Natural killer cell (primary cell): ENCODE results near the gene PARVG. TPM values are rescaled to one million over a fixed set of nuclear protein-coding genes. Genes with fewer than 3 reads are reported as not detected.

Experiments used
- ATAC-seq, 3 donors: fragments of 150-1000 bp in 2 of 3; fragments of 200-7000 bp in 1 of 3; cut with Tn5 transposase; 1 replicate in 1 of 3; 2 replicates in 2 of 3; pipeline ENCODE4 v1.10.0; 2021; ENCODE audit warnings: mild to moderate bottlenecking in 2 of 3, moderate library complexity in 2 of 3
- DNase-seq, 2 donors: peaks; one replicate each; pipeline versions ENCODE4 v3.0.0 to v3.0.0-alpha.2; 2013 to 2021; ENCODE audit warnings: mixed read lengths in 1 of 2
- H3K27ac ChIP-seq: one replicate; pipeline ENCODE4 v1.5.1; 2013; ENCODE audit warnings: mild to moderate bottlenecking, low read length
- H3K27me3 ChIP-seq: one replicate; pipeline ENCODE4 v1.6.1; 2013; ENCODE audit warnings: low read length; ENCODE audit not compliant: control insufficient read depth, insufficient read depth
- H3K36me3 ChIP-seq: one replicate; pipeline ENCODE4 v1.6.1; 2013; ENCODE audit warnings: low read length; ENCODE audit not compliant: control insufficient read depth, insufficient read depth
- H3K4me1 ChIP-seq: one replicate; pipeline ENCODE4 v1.6.1; 2013; ENCODE audit warnings: low read length; ENCODE audit not compliant: control insufficient read depth, insufficient read depth
- H3K4me3 ChIP-seq: one replicate; pipeline ENCODE4 v1.5.1; 2013; ENCODE audit warnings: low read length
- H3K9me3 ChIP-seq: one replicate; pipeline ENCODE4 v1.6.1; 2013; ENCODE audit warnings: low read length; ENCODE audit not compliant: control insufficient read depth, insufficient read depth
- H3K27ac Mint-ChIP-seq, 2 donors: one replicate each; pipeline ENCODE4 v1.8.0; 2022; ENCODE audit warnings: mild to moderate bottlenecking in 2 of 2, mixed read lengths in 2 of 2, moderate library complexity in 1 of 2
- H3K27me3 Mint-ChIP-seq, 2 donors: one replicate each; pipeline ENCODE4 v1.8.0; 2022; ENCODE audit warnings: low read depth in 2 of 2, mixed read lengths in 2 of 2
- H3K36me3 Mint-ChIP-seq: one replicate; pipeline ENCODE4 v1.8.0; 2022; ENCODE audit warnings: mixed read lengths
- H3K4me1 Mint-ChIP-seq, 2 donors: one replicate each; pipeline ENCODE4 v1.8.0; 2022; ENCODE audit warnings: mixed read lengths in 2 of 2
- H3K4me3 Mint-ChIP-seq: one replicate; pipeline ENCODE4 v1.8.0; 2022; ENCODE audit warnings: mild to moderate bottlenecking, moderate library complexity, mixed read lengths
- H3K9me3 Mint-ChIP-seq, 2 donors: one replicate each; pipeline ENCODE4 v1.8.0; 2022; ENCODE audit warnings: mixed read lengths in 2 of 2
- CTCF ChIP-seq: fragments of 200-600 bp; IDR thresholded peaks from one replicate; pipeline ENCODE4 v1.8.0; 2022; ENCODE audit warnings: antibody characterized with exemption
- WGBS: methylation state at CpG from one replicate; pipeline ENCODE4 v1.1.7; 2013; ENCODE audit warnings: missing lambda C conversion rate; ENCODE audit not compliant: insufficient coverage; 5-methylcytosine and 5-hydroxymethylcytosine counted together
- intact Hi-C: fragments of 100-400 bp; cut with micrococcal nuclease; formaldehyde crosslinking; loops from one replicate; pipeline ENCODE4 v1.14.2; 2022
- total RNA-seq, 4 donors: library from RNA; stranded (reverse); fragments of 120-200 nt in 1 of 4; gene quantifications; one replicate each; pipeline versions ENCODE4 v1.2.3 to v1.2.4, GENCODE V29; 2013 to 2022

Gene PARVG
- total RNA-seq: 100 to 1,000 TPM; 130 to 146 (median 131) TPM
- 183 TPM for total RNA-seq (2013)

GRCh38 chr22:44180706-44181032 lies at the start of gene PARVG:
Gene PARVG (plus strand): TSS chr22:44180925. CDS start chr22:44183330, 2,405 bp downstream.
- Histone ChIP-seq H3K27ac (peak within 1 kb of the TSS; percentile 71), H3K9me3 (no peaks in the 10 kb centered on the region), H3K4me1 (peaks cover 35% of the 10 kb centered on the region), H3K27me3 (no peaks in the 10 kb centered on the region), H3K36me3 (peaks cover 5% of the 10 kb centered on the region), H3K4me3 (peak within 1 kb of the TSS; percentile 80)
- intact Hi-C loops: loop anchor here (5.0 kb wide), 1 partner anchor 368 kb away; the partner anchor contains the start of gene EFCAB6
- Mint-ChIP-seq H3K4me1 (peaks cover 28 to 41% of the 10 kb centered on the region in 2 donors), H3K9me3 (no peaks in the 10 kb centered on the region), H3K27me3 (no peaks in the 10 kb centered on the region), H3K4me3 (peak within 1 kb of the TSS; percentile 90), H3K36me3 (no peaks in the 10 kb centered on the region), H3K27ac (peak within 1 kb of the TSS; percentile 91)
- no peak for TF ChIP-seq CTCF
- ATAC-seq (peak; percentile 34 to 50 (median 46)), DNase-seq (peak; percentile 26 to 84)
- WGBS: 3% methylated on average over 5 of the region's 5 CpGs

GRCh38 chr22:44131412-44131811 lies 49.3 kb upstream of the PARVG start:
- peaks cover 0 to 6% of the 10 kb centered on the region in 2 donors for H3K4me1 Mint-ChIP-seq
- H3K27ac Mint-ChIP-seq: no peak overlapping the region
- Histone ChIP-seq H3K27ac (no peak overlapping the region), H3K27me3 (no peaks in the 10 kb centered on the region), H3K9me3 (peaks cover 6% of the 10 kb centered on the region), H3K36me3 (peaks cover 2% of the 10 kb centered on the region), H3K4me1 (peaks cover 9% of the 10 kb centered on the region), H3K4me3 (no peak overlapping the region)
- ATAC-seq: no peak
- peaks cover 2 to 4% of the 10 kb centered on the region in 2 donors for H3K9me3 Mint-ChIP-seq
- no peak for TF ChIP-seq CTCF
- intact Hi-C loops: no loop called here
- no peak for DNase-seq
- no peaks in the 10 kb centered on the region for H3K27me3 Mint-ChIP-seq
- H3K4me3 Mint-ChIP-seq: no peak overlapping the region
- 93% methylated on average over 9 of the region's 12 CpGs for WGBS
- peaks cover 9% of the 10 kb centered on the region for H3K36me3 Mint-ChIP-seq

GRCh38 chr22:44131989-44132685 lies 48.6 kb upstream of the PARVG start:
- peaks cover 5 to 9% of the 10 kb centered on the region in 2 donors for H3K4me1 Mint-ChIP-seq
- Histone ChIP-seq H3K36me3 (peaks cover 2% of the 10 kb centered on the region), H3K9me3 (peaks cover under 1% of the 10 kb centered on the region), H3K4me1 (peaks cover 9% of the 10 kb centered on the region), H3K27ac (no peak overlapping the region), H3K27me3 (no peaks in the 10 kb centered on the region), H3K4me3 (no peak overlapping the region)
- intact Hi-C loops: no loop called here
- ATAC-seq (no peak), DNase-seq (no peak)
- WGBS: 90% methylated on average over 13 of the region's 13 CpGs
- H3K36me3 Mint-ChIP-seq: peaks cover 6% of the 10 kb centered on the region
- no peaks in the 10 kb centered on the region for H3K27me3 Mint-ChIP-seq
- peaks cover 2 to 4% of the 10 kb centered on the region in 2 donors for H3K9me3 Mint-ChIP-seq
- no peak for TF ChIP-seq CTCF
- H3K4me3 Mint-ChIP-seq: no peak overlapping the region
- no peak overlapping the region for H3K27ac Mint-ChIP-seq

- Histone ChIP-seq H3K27me3 (no peaks in the 10 kb centered on the region), H3K4me3 (no peak overlapping the region), H3K9me3 (peaks cover 6% of the 10 kb centered on the region), H3K4me1 (peaks cover 9% of the 10 kb centered on the region), H3K36me3 (peaks cover 3% of the 10 kb centered on the region), H3K27ac (no peak overlapping the region)
- H3K27me3 Mint-ChIP-seq: no peaks in the 10 kb centered on the region
- ATAC-seq (no peak), DNase-seq (no peak)
- H3K27ac Mint-ChIP-seq: no peak overlapping the region
- peaks cover 7% of the 10 kb centered on the region for H3K36me3 Mint-ChIP-seq
- intact Hi-C loops: no loop called here
- peaks cover 3 to 5% of the 10 kb centered on the region in 2 donors for H3K4me1 Mint-ChIP-seq
- H3K4me3 Mint-ChIP-seq: no peak overlapping the region
- no peak for TF ChIP-seq CTCF
- WGBS: 94% methylated on average over 12 of the region's 12 CpGs
- H3K9me3 Mint-ChIP-seq: no peaks in the 10 kb centered on the region
These were observed 48.0 kb upstream of the PARVG start for GRCh38 chr22:44132724-44133123.
